Measurements from ENCODE around the gene COL24A1.

COL24A1 gene

DNA sequence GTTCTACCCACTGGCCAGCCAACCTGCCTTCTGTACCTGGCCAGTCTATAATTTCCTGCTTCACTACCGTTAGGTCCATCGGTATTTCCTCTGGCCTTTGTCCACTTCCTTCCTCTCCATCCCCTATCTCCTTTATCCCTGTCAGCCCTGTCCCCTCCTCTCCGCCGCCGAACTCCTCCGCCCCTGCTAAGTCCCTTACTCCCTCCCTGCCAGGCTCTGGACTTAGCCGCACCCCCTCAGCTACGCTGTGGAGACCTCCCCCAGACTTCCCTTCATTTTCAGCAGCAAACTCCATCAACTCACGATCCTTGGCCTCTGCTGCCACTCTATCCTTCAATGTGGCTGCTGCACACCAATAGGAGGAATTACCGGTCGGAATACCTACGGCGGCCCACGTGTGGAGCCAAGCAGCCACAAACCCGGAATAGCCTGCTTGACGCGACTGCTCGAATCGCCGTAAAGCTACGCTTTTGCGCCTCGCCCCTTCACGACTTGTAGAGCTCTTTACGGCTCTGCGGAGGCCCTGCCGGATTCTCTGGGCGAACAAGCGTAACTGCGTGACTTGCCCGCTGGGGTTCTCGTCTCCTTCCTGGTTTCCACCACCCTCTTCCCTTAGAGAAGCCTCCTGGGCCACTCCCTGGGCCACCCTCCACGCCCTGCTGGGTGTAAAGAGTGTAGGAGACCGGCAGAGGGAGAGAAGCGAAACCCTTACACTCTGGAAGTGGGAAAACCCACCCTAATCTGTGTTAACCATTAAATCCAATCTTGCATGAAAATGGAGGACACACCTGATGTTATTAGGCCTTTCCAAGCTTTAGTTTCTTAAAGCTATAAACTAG lies 448.4 kb downstream of the COL24A1 start, which contains the start of gene ZNHIT6:
Gene ZNHIT6, minus strand, starts transcription at position 444 of the 839 bp plus-strand sequence. Its CDS starts 149 bp downstream, at position 295.
- peaks cover 24 to 36% (median 30%) of the 10 kb centered on the region in 11 experiments for H3K36me3 ChIP-seq
- peaks cover 0 to 13% (median 6%) of the 10 kb centered on the region in 11 experiments; a peak in 14 of 22 replicates for H3K9me3 ChIP-seq (replicated peaks in 1 of 11)
- H3K27ac ChIP-seq, result peak within 1 kb of the TSS; percentile 59 to 86 (median 81)
- peak within 1 kb of the TSS; percentile 80 to 90 (median 85) for H3K9ac ChIP-seq
- no peak for TF ChIP-seq Cebpa-rat (IDR thresholded peaks at IDR 0.05)
- peaks cover 0 to 34% (median 0%) of the 10 kb centered on the region in 11 experiments; a peak in 6 of 22 replicates for H4K20me1 ChIP-seq
- peaks cover 9 to 27% (median 18%) of the 10 kb centered on the region in 10 experiments for H3K4me1 ChIP-seq
- H3K4me3 ChIP-seq, result peak within 1 kb of the TSS; percentile 82 to 99 (median 93)
- no peaks in the 10 kb centered on the region for H3K27me3 ChIP-seq
- H3K4me2 ChIP-seq, result peak within 1 kb of the TSS; percentile 82 to 99 (median 95)

DNA sequence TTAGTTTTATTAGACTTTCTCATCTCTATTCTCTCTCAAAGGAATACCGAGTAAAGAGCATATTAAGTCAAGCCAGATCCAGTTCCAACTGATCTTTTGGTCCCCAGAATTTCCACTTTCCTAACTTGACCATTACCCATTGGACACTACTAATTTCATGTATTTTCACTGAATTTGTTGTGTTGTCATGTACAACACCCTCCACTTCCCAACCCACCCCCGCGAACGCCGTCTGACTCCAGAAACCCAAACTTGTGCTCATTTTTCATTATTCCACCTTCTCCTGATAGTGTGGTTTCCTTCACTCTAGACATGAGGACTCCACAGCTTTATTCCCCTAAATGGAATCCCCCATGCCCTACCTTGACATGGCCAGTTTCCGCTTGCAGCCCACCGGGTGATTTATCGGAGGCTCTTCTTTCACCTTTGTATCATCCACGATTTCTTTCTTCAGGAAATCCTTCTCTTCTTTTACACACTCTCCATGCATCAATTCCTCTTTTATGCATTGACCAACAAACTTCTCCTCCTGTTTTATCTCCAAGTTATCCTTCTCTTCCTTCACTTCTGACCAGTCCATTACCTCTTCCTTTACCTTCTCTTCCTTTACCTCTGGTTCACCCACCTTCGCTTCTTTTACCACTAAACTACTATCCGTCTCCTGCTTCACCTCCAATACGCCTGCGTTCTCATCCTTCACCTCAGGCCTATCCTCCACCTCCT lies 449.1 kb downstream of the COL24A1 start:
- peaks cover 9 to 27% (median 18%) of the 10 kb centered on the region in 10 experiments for H3K4me1 ChIP-seq
- H3K36me3 ChIP-seq, result peaks cover 31 to 44% (median 37%) of the 10 kb centered on the region in 11 experiments
- peak overlapping the region; percentile 82 to 99 (median 93) for H3K4me3 ChIP-seq
- H3K27me3 ChIP-seq, result no peaks in the 10 kb centered on the region
- peak overlapping the region; percentile 82 to 99 (median 95) for H3K4me2 ChIP-seq
- H3K9ac ChIP-seq, result peak overlapping the region; percentile 80 to 90 (median 85)
- H4K20me1 ChIP-seq, result peaks cover 0 to 40% (median 0%) of the 10 kb centered on the region in 11 experiments; a peak in 7 of 22 replicates
- peaks cover 0 to 9% (median 4%) of the 10 kb centered on the region in 11 experiments; a peak in 9 of 22 replicates for H3K9me3 ChIP-seq (replicated peaks in 1 of 11)
- peak overlapping the region; percentile 59 to 86 (median 81) for H3K27ac ChIP-seq
- TF ChIP-seq Cebpa-rat (IDR thresholded peaks at IDR 0.05), result no peak

DNA sequence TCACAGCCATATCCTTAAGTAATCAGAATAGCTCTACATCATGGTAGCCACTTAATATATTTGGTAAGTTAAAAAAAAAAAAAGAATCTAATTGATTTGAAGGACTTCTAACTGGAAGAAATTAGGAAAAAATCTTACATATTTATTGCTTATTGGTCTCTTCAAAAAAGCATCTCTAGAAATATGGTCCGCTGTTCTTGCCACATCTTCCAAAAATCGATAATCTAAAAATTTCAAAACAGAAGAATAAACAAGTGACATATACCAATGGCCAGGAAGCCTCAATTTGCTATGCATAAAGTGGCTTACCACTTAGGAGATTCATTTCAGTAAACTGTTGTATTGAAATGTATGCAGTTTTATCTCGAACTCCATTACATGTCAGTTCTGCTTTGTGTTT lies 450.6 kb downstream of the COL24A1 start:
- peak overlapping the region in 10 of 11 experiments; percentile 19 to 99 (median 94); a peak in 15 of 22 replicates for H3K4me2 ChIP-seq
- peaks cover 46 to 59% (median 52%) of the 10 kb centered on the region in 11 experiments for H3K36me3 ChIP-seq
- H3K4me1 ChIP-seq, result peaks cover 9 to 27% (median 18%) of the 10 kb centered on the region in 10 experiments
- peaks cover 0 to 9% (median 4%) of the 10 kb centered on the region in 11 experiments; a peak in 9 of 22 replicates for H3K9me3 ChIP-seq (replicated peaks in 1 of 11)
- H3K4me3 ChIP-seq, result peak overlapping the region in 3 of 10 experiments; percentile 89 to 99 (median 98); a peak in 4 of 20 replicates
- H3K9ac ChIP-seq, result no peak overlapping the region
- no peaks in the 10 kb centered on the region for H3K27me3 ChIP-seq
- peaks cover 0 to 43% (median 0%) of the 10 kb centered on the region in 11 experiments; a peak in 7 of 22 replicates for H4K20me1 ChIP-seq
- TF ChIP-seq Cebpa-rat (IDR thresholded peaks at IDR 0.05), result no peak
- no peak overlapping the region for H3K27ac ChIP-seq

DNA sequence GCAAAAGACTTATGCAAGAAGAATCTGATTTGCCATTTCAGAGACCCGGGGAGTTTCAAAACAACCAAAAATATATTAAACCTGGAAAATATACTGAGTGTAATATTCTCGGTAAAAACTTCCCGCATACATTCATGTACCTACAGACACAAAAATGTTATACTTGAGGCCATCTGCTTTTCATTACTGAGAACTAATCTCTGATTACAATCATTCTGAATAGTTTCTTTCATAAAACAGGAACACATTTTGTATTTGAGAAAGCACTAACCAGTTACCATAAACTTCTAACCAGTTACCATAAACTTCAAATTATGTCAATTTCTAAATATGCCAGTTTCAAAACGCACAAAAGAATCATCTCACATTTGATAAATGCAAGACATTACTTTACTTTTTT lies 456.1 kb downstream of the COL24A1 start:
- Histone ChIP-seq H3K27me3 (no peaks in the 10 kb centered on the region), H3K36me3 (peaks cover 68 to 97% (median 84%) of the 10 kb centered on the region in 11 experiments), H4K20me1 (peaks cover 0 to 84% (median 0%) of the 10 kb centered on the region in 11 experiments; a peak in 7 of 22 replicates), H3K9ac (no peak overlapping the region), H3K4me1 (no peaks in the 10 kb centered on the region), H3K4me2 (no peak overlapping the region), H3K27ac (no peak overlapping the region), H3K4me3 (no peak overlapping the region), H3K9me3 (replicated peaks in 1 of 11) (peaks cover 0 to 8% (median 4%) of the 10 kb centered on the region in 11 experiments; a peak in 8 of 22 replicates)
- TF ChIP-seq Cebpa-rat (IDR thresholded peaks at IDR 0.05), result no peak

DNA sequence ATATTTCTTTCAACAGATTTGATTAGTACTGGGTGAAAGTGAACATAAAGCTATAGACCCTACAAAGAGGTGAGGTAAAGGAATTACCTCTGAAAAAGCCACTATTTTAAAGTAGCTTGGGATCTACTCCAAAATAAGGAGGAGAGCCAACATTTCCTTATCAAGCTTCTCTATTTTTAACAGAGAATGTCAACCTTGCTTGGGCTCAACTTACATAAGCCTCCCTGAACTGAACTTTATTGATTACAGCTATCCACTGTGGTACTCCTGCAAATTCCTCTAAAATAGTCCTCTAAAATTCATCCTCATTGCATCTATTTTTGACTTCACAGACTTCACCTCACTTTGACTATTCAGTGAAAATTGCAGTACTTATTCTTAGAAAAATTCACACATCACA lies 458.7 kb downstream of the COL24A1 start:
- H3K27me3 ChIP-seq, result no peaks in the 10 kb centered on the region
- no peak overlapping the region for H3K9ac ChIP-seq
- H3K36me3 ChIP-seq, result peaks cover 56 to 97% (median 75%) of the 10 kb centered on the region in 11 experiments
- TF ChIP-seq Cebpa-rat (IDR thresholded peaks at IDR 0.05), result no peak
- peaks cover 0 to 88% (median 14%) of the 10 kb centered on the region in 11 experiments; a peak in 10 of 22 replicates for H4K20me1 ChIP-seq
- H3K4me1 ChIP-seq, result no peaks in the 10 kb centered on the region
- no peak overlapping the region for H3K4me3 ChIP-seq
- H3K9me3 ChIP-seq (replicated peaks in 1 of 11), result no peaks in the 10 kb centered on the region
- H3K27ac ChIP-seq, result no peak overlapping the region
- H3K4me2 ChIP-seq, result no peak overlapping the region

DNA sequence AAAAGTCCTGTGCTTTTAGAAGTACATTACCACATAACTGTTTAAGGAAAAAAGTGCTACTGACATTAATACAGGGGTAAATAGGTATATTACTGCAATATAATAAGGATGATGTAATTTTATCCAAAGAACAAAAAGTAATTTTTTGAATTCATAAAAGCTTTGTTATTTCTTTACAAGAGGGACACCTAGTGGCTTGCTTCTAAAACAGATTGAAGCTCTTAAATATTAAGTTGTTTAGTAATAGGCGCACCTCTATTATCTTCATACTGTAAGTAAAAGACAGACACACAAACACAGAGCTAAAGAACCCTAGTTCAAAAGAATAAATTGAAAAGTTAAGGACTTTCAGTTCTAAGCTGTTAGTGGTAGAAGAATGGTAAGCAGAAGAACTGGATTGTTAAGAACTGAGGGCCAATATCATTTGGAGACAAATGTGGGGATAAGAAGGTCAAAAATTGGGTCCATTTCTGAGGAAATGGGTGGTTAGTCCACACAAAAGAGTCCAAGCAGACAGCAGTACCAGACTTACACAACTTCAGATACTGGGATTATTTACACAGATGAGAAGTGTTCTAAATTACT lies 463.8 kb downstream of the COL24A1 start:
- no peak for TF ChIP-seq Cebpa-rat (IDR thresholded peaks at IDR 0.05)
- H3K27ac ChIP-seq, result no peak overlapping the region
- H3K4me3 ChIP-seq, result no peak overlapping the region
- H3K4me2 ChIP-seq, result no peak overlapping the region
- H3K36me3 ChIP-seq, result peaks cover 42 to 96% (median 65%) of the 10 kb centered on the region in 11 experiments
- H3K9ac ChIP-seq, result no peak overlapping the region
- no peaks in the 10 kb centered on the region for H3K27me3 ChIP-seq
- H3K4me1 ChIP-seq, result no peaks in the 10 kb centered on the region
- H4K20me1 ChIP-seq, result peaks cover 0 to 90% (median 35%) of the 10 kb centered on the region in 11 experiments; a peak in 17 of 22 replicates
- H3K9me3 ChIP-seq (replicated peaks in 1 of 11), result no peaks in the 10 kb centered on the region

DNA sequence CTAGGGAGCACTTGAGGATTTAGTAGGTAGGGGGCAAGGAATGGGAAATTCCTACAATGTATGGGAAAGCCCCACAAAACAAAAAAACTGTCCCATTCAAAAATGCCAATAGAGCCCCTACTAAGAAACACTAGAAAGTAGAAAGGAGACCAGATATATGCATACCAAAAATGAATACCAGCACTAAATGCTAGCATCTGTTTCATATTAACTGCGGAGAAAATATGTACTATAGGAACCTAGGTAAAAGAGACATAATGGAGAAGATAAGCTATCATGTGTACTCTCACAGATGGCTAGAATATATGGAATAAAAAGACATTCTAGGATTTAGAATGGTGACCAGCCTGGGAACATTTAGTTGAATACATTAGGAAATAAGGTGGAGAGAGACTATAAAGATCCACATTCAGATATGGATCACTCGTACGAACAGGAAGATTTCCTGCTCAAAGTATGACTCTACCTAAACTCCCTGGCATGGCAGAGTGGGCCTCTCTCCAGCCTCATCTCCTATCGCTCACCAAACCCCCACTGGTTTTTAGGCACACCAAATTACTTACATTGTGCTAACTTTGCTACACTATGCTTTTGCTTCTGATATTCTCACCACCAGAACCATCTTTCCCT lies 466.7 kb downstream of the COL24A1 start:
- Histone ChIP-seq H3K27ac (no peak overlapping the region), H4K20me1 (peaks cover 0 to 76% (median 39%) of the 10 kb centered on the region in 11 experiments; a peak in 17 of 22 replicates), H3K27me3 (no peaks in the 10 kb centered on the region), H3K9ac (no peak overlapping the region), H3K9me3 (replicated peaks in 1 of 11) (no peaks in the 10 kb centered on the region), H3K4me3 (no peak overlapping the region), H3K4me1 (no peaks in the 10 kb centered on the region), H3K4me2 (no peak overlapping the region), H3K36me3 (peaks cover 63 to 96% (median 76%) of the 10 kb centered on the region in 11 experiments)
- TF ChIP-seq Cebpa-rat (IDR thresholded peaks at IDR 0.05), result no peak
